HepG2 (cell line): ENCODE results near the gene PISD. TPM values are rescaled to one million over a fixed set of nuclear protein-coding genes. Genes with fewer than 3 reads are reported as not detected.
A peak's percentile ranks its signal among the peaks of the same experiment; 100 is the strongest.

Experiments used
- ATAC-seq: fragments of 200-7000 bp; cut with Tn5 transposase; 3 replicates; pipeline ENCODE4 v1.9.1; 2020; ENCODE audit warnings: mild to moderate bottlenecking, moderate library complexity
- BruUV-seq: library from RNA; stranded (reverse); fragments of 400-500 nt; replicated peaks from 2 replicates; lab custom pipeline; 2021; lab: Mats Ljungman, UMichigan
- CTCF ChIA-PET: fragments of 300-600 bp; formaldehyde crosslinking; extraction: SDS; loops from one replicate; lab custom pipeline; 2021; ENCODE audit warnings: low total read pairs, inconsistent platforms, low intra/inter-chr PET ratio; lab: Yijun Ruan, JAX
- POLR2A ChIA-PET: fragments of 350-600 bp; sonication (Branson Sonifier 250); formaldehyde crosslinking; loops from one replicate; lab custom pipeline; 2020; ENCODE audit warnings: antibody characterized with exemption, inconsistent platforms; lab: Yijun Ruan, JAX
- DNase-seq: peaks from one replicate; pipeline ENCODE4 v3.0.0-alpha.2; 2015; ENCODE audit warnings: low spot score
- FAIRE-seq: peaks from 3 replicates; lab custom pipeline; 2011; peaks lifted over from hg19 to GRCh38; lab: Jason Lieb, UNC
- H2AFZ ChIP-seq: one replicate; pipeline ENCODE4 v1.6.1; 2011; ENCODE audit warnings: low read length, inconsistent platforms
- H3K27ac ChIP-seq: fragments of 300-600 bp; 3 replicates; pipeline ENCODE4 v1.8.0; 2011; ENCODE audit warnings: mixed run types, mild to moderate bottlenecking, mixed read lengths, low read length, inconsistent platforms; ENCODE audit not compliant: insufficient read depth; ENCODE audit errors: extremely low read length
- H3K27me3 ChIP-seq, 2 experiments: fragments of 200-600 bp in 1 of 2; 2 replicates in 1 of 2; 3 replicates in 1 of 2; pipeline versions ENCODE4 v1.6.0 to v1.8.0; 2011; ENCODE audit warnings: low read length in 2 of 2, mild to moderate bottlenecking in 2 of 2, moderate library complexity in 2 of 2, inconsistent platforms in 1 of 2; ENCODE audit not compliant: insufficient read depth in 2 of 2, control insufficient read depth in 1 of 2
- H3K36me3 ChIP-seq, 2 experiments: fragments of 200-600 bp in 1 of 2; replicated peaks in 1 of 2; 2 replicates in 1 of 2; 3 replicates in 1 of 2; pipeline versions ENCODE4 v1.5.1 to v1.8.0; 2011; ENCODE audit warnings: low read length in 2 of 2, inconsistent platforms in 1 of 2; ENCODE audit not compliant: insufficient read depth in 2 of 2, control insufficient read depth in 1 of 2
- H3K4me1 ChIP-seq: 2 replicates; pipeline ENCODE4 v1.5.1; 2012; ENCODE audit warnings: low read length, inconsistent platforms; ENCODE audit not compliant: insufficient read depth
- H3K4me2 ChIP-seq: 2 replicates; pipeline ENCODE4 v1.6.0; 2011; ENCODE audit warnings: low read depth, low read length, inconsistent platforms
- H3K4me3 ChIP-seq, 3 experiments: fragments of 200-600 bp in 1 of 3; sonication (generic), shearing (Covaris generic) in 1 of 3; replicated peaks in 1 of 3; 2 replicates each; pipeline ENCODE4 v1.5.1; 2011 to 2016; ENCODE audit warnings: low read length in 3 of 3, inconsistent platforms in 2 of 3, low read depth in 2 of 3, mild to moderate bottlenecking in 2 of 3, control low read depth in 1 of 3, mixed read lengths in 1 of 3; ENCODE audit not compliant: insufficient read depth in 1 of 3
- H3K79me2 ChIP-seq: one replicate; pipeline ENCODE4 v1.6.1; 2011; ENCODE audit warnings: low read length, inconsistent platforms; ENCODE audit not compliant: insufficient read depth
- H3K9ac ChIP-seq: 2 replicates; pipeline ENCODE4 v1.6.0; 2011; ENCODE audit warnings: mild to moderate bottlenecking, low read depth, low read length, inconsistent platforms; ENCODE audit not compliant: insufficient read depth
- H3K9me3 ChIP-seq: 2 replicates; pipeline ENCODE4 v1.5.1; 2012; ENCODE audit warnings: mild to moderate bottlenecking, low read length
- H4K20me1 ChIP-seq: 2 replicates; pipeline ENCODE4 v1.6.0; 2011; ENCODE audit warnings: inconsistent platforms, mild to moderate bottlenecking, low read length, moderate library complexity; ENCODE audit not compliant: insufficient read depth
- AGO1 ChIP-seq: fragments of 200-400 bp; formaldehyde crosslinking; IDR thresholded peaks from 2 replicates; pipeline ENCODE4 v1.6.1; 2017; ENCODE audit warnings: mild to moderate bottlenecking, low read depth, low read length, moderate library complexity; ENCODE audit not compliant: poor library complexity, severe bottlenecking
- AGO2 ChIP-seq: fragments of 200-400 bp; formaldehyde crosslinking; optimal IDR thresholded peaks from 2 replicates; pipeline ENCODE3; 2017; ENCODE audit warnings: mild to moderate bottlenecking, low read depth, low read length, moderate library complexity
- ETV6 ChIP-seq: sonication (generic); formaldehyde crosslinking; conservative IDR thresholded peaks from 2 replicates; pipeline ENCODE4 v1.4.0; 2020; ENCODE audit warnings: missing genetic modification reagents
- HES4 ChIP-seq: sonication (generic); formaldehyde crosslinking; IDR thresholded peaks from 2 replicates; pipeline ENCODE4 v1.9.0; 2021; ENCODE audit warnings: mild to moderate bottlenecking, missing genetic modification reagents, borderline replicate concordance
- HNRNPH1 ChIP-seq: fragments of 200-400 bp; formaldehyde crosslinking; optimal IDR thresholded peaks from 2 replicates; pipeline ENCODE3; 2017; ENCODE audit warnings: mild to moderate bottlenecking, low read depth, low read length
- RBFOX2 ChIP-seq: fragments of 200-400 bp; formaldehyde crosslinking; IDR thresholded peaks from 2 replicates; pipeline ENCODE4 v1.6.1; 2017; ENCODE audit warnings: low read depth, mild to moderate bottlenecking, low read length
- ZNF326 ChIP-seq: sonication (generic); formaldehyde crosslinking; IDR thresholded peaks from 2 replicates; pipeline ENCODE4 v1.4.0; 2020; ENCODE audit warnings: missing genetic modification reagents, borderline replicate concordance
- ZNF768 ChIP-seq: sonication (generic); formaldehyde crosslinking; IDR thresholded peaks from 2 replicates; pipeline ENCODE4 v1.4.0; 2020; ENCODE audit warnings: missing genetic modification reagents
- WGBS: methylation state at CpG from one replicate; pipeline ENCODE4 v1.1.6; 2017; ENCODE audit warnings: low lambda C conversion rate; 5-methylcytosine and 5-hydroxymethylcytosine counted together
- in situ Hi-C: cut with HindIII; loops from 2 replicates; pipeline ENCODE4 v1.10.0; 2017; ENCODE audit warnings: low pct_unique_long_range_greater_than_20kb; ENCODE audit not compliant: extremely low pct_ligation_motif_present
- intact Hi-C: fragments of 100-400 bp; cut with micrococcal nuclease; formaldehyde crosslinking; loops from one replicate; pipeline ENCODE4 v1.10.0; 2022; ENCODE audit not compliant: unreplicated experiment
- polyA plus RNA-seq, 8 experiments: library from polyadenylated mRNA; depleted of rRNA in 3 of 8; stranded (reverse) in 7 of 8; unstranded in 1 of 8; fragments of >200 nt; fragmentation: Illumina TruSeq in 4 of 8; extraction: Trizol in 4 of 8; gene quantifications; 2 replicates each; pipeline versions ENCODE4 v1.2.1 to v1.2.3, GENCODE V29; 2011 to 2016; ENCODE audit warnings: low read depth in 4 of 8, missing spikeins in 1 of 8, mixed read lengths in 1 of 8; ENCODE audit not compliant: insufficient read depth in 1 of 8
- total RNA-seq, 5 experiments: library from RNA; depleted of rRNA; stranded (reverse); fragments of >200 nt; fragmentation: Illumina TruSeq; extraction: Trizol; gene quantifications; 2 replicates each; pipeline ENCODE4 v1.2.3, GENCODE V29; 2016; ENCODE audit warnings: low read depth in 1 of 5
- TF ChIP-seq, protein P1 (sequence below), 2 experiments: sonication (generic) in 1 of 2; formaldehyde crosslinking in 1 of 2; IDR thresholded peaks; 2 replicates each; pipeline versions ENCODE4 v1.5.1 to v1.6.1; 2011 to 2020; ENCODE audit warnings: borderline replicate concordance in 1 of 2, low read depth in 1 of 2, low read length in 1 of 2, mild to moderate bottlenecking in 1 of 2, missing genetic modification reagents in 1 of 2, moderate library complexity in 1 of 2
- TF ChIP-seq, protein P2 (sequence below): sonication (generic); formaldehyde crosslinking; IDR thresholded peaks from 2 replicates; pipeline ENCODE4 v1.5.1; 2020; ENCODE audit warnings: mild to moderate bottlenecking, missing genetic modification reagents, moderate library complexity
- TF ChIP-seq, protein P3 (sequence below): sonication (generic); formaldehyde crosslinking; IDR thresholded peaks from 2 replicates; pipeline ENCODE4 v1.4.0; 2020; ENCODE audit warnings: missing genetic modification reagents

PISD gene
- total and polyA plus RNA-seq, 2 of the 13 experiments (the other 11 are each of a cell fraction or from before 2014, with no cell fraction given): 30.1 to 47.7 TPM

DNA sequence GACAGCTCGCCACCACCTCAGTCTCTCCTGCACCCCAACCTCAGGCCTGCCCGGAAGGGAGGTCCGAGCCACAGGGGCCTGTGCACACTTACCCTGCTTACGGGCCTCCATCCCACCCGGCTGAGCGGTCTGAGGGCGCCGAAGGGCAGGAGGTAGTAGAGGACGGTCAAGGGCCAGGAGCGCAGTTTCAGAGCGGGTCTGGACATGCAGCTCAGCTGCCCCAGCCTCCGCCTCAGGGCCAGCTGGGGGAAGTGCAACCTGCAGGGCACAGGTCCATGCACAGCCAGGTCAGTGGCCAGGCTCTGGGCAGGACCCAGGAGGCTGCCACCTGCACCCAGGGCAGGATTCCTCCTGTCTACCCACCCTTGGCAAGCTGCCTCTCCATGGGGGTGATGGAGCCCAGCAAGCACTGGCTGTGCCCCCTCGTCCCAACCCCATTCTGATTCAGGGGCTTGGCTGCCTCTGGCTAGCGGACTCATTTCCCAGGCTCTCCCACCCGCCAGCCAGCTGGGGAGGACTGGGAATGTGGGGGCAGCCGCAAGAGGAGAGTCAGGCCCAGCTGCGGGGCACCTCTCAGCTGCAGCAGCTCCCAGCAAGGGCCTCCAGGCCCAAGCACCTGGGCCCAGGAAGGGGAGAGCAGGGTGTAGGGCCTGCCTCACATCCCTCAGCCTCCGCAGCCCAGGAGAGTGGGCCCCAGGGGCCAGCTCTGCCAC is 38.3 kb downstream of the PISD start:
- peaks cover 23% of the 10 kb centered on the region for H4K20me1 ChIP-seq
- POLR2A ChIA-PET: no interaction called here
- H3K79me2 ChIP-seq: peaks cover 41% of the 10 kb centered on the region
- TF ChIP-seq AGO1 (peak; percentile 74), ZNF768 (CRISPR knock-in tag) (peak; percentile 16; the same call in 1 of the 2 replicates), HNRNPH1 (no peak), RBFOX2 (0 out of 2 replicates have a peak, but pooled peaks have one; percentile 30), ETV6 (CRISPR knock-in tag) (no peak), HES4 (CRISPR knock-in tag) (no peak), ZNF326 (no peak), AGO2 (peak; percentile 97)
- TF ChIP-seq, protein P1, sequence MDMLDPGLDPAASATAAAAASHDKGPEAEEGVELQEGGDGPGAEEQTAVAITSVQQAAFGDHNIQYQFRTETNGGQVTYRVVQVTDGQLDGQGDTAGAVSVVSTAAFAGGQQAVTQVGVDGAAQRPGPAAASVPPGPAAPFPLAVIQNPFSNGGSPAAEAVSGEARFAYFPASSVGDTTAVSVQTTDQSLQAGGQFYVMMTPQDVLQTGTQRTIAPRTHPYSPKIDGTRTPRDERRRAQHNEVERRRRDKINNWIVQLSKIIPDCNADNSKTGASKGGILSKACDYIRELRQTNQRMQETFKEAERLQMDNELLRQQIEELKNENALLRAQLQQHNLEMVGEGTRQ (IDR thresholded peaks at IDR 0.05; ENCODE audit: low read depth, low read length): no peak
- TF ChIP-seq, protein P1 (CRISPR knock-in tag; IDR thresholded peaks at IDR 0.05; ENCODE audit: borderline replicate concordance): no peak
- TF ChIP-seq, protein P2, sequence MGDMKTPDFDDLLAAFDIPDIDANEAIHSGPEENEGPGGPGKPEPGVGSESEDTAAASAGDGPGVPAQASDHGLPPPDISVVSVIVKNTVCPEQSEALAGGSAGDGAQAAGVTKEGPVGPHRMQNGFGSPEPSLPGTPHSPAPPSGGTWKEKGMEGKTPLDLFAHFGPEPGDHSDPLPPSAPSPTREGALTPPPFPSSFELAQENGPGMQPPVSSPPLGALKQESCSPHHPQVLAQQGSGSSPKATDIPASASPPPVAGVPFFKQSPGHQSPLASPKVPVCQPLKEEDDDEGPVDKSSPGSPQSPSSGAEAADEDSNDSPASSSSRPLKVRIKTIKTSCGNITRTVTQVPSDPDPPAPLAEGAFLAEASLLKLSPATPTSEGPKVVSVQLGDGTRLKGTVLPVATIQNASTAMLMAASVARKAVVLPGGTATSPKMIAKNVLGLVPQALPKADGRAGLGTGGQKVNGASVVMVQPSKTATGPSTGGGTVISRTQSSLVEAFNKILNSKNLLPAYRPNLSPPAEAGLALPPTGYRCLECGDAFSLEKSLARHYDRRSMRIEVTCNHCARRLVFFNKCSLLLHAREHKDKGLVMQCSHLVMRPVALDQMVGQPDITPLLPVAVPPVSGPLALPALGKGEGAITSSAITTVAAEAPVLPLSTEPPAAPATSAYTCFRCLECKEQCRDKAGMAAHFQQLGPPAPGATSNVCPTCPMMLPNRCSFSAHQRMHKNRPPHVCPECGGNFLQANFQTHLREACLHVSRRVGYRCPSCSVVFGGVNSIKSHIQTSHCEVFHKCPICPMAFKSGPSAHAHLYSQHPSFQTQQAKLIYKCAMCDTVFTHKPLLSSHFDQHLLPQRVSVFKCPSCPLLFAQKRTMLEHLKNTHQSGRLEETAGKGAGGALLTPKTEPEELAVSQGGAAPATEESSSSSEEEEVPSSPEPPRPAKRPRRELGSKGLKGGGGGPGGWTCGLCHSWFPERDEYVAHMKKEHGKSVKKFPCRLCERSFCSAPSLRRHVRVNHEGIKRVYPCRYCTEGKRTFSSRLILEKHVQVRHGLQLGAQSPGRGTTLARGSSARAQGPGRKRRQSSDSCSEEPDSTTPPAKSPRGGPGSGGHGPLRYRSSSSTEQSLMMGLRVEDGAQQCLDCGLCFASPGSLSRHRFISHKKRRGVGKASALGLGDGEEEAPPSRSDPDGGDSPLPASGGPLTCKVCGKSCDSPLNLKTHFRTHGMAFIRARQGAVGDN (CRISPR knock-in tag): peak; percentile 27; the same call in 1 of the 2 replicates
- TF ChIP-seq, protein P3, sequence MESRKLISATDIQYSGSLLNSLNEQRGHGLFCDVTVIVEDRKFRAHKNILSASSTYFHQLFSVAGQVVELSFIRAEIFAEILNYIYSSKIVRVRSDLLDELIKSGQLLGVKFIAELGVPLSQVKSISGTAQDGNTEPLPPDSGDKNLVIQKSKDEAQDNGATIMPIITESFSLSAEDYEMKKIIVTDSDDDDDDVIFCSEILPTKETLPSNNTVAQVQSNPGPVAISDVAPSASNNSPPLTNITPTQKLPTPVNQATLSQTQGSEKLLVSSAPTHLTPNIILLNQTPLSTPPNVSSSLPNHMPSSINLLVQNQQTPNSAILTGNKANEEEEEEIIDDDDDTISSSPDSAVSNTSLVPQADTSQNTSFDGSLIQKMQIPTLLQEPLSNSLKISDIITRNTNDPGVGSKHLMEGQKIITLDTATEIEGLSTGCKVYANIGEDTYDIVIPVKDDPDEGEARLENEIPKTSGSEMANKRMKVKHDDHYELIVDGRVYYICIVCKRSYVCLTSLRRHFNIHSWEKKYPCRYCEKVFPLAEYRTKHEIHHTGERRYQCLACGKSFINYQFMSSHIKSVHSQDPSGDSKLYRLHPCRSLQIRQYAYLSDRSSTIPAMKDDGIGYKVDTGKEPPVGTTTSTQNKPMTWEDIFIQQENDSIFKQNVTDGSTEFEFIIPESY (CRISPR knock-in tag): peak; percentile 38; the same call in 1 of the 2 replicates

More for the DNA sequence above, 38.3 kb downstream of the PISD start:
- Histone ChIP-seq H3K27me3 (no peaks in the 10 kb centered on the region), H2AFZ (no peak overlapping the region), H3K36me3 (peaks cover 20 to 37% of the 10 kb centered on the region in 2 experiments), H3K4me3 (no peak overlapping the region), H3K9ac (no peak overlapping the region), H3K4me2 (no peak overlapping the region), H3K27ac (no peak overlapping the region), H3K9me3 (no peaks in the 10 kb centered on the region), H3K4me1 (peaks cover 31% of the 10 kb centered on the region)
- intact Hi-C loops: no loop called here
- 99% methylated on average over 13 of the region's 18 CpGs for WGBS
- FAIRE-seq (no peak), DNase-seq (no peak), ATAC-seq (no peak)
- BruUV-seq: no TSS peak
- CTCF ChIA-PET: no interaction called here
- in situ Hi-C loops: no loop called here
